GM21786 (cell line): ENCODE results near the gene HILPDA.
"Not testable (repeated sequence)": the region's sequence is repeated elsewhere in the genome, so short reads cannot be mapped to it uniquely, and the experiment has no call there.

Experiments
- ATAC-seq: cut with Tn5 transposase; IDR thresholded peaks from one replicate; pipeline ENCODE4 v1.9.1; 2021; ENCODE audit not compliant: unreplicated experiment

HILPDA gene

DNA sequence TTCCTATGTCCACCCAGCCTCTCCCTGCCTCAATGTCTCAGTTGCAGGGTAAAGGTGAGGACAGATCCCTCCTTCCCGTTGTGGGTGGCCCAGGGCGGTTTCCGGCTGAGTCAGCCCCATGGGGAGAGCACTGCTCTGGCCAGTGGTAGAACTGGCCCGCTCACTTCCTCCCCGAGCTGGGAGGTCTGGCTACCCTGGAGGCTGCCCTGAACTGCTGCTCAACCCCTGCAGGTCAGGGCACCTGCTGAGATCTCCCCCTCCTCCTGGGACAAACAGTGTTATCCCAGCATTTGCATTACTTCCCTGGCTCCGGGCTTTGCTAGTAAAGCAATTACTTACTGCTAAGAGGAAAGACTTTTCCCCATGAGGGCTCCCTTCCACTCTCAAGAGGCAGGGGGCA lies 24.5 kb upstream of the HILPDA start:
- ATAC-seq, result no peak

DNA sequence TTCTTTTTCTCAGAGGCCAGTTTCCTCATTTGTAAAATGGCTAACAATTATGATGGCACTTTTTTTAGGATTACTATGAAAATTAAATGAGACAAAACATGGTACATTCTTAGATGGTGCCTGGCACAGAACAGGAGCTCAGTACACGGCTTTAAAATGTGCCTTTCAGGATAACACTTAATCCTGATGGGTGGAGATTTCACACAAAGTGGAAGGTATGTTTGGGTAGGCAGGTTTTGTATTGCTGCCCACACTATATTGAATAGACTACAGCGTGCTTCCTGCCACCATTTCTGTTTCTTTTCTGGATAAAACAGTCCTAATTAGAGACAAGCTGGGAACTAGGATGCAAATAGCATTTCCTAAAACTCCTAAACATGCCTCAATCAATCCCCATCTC lies 23.9 kb upstream of the HILPDA start:
- no peak for ATAC-seq

DNA sequence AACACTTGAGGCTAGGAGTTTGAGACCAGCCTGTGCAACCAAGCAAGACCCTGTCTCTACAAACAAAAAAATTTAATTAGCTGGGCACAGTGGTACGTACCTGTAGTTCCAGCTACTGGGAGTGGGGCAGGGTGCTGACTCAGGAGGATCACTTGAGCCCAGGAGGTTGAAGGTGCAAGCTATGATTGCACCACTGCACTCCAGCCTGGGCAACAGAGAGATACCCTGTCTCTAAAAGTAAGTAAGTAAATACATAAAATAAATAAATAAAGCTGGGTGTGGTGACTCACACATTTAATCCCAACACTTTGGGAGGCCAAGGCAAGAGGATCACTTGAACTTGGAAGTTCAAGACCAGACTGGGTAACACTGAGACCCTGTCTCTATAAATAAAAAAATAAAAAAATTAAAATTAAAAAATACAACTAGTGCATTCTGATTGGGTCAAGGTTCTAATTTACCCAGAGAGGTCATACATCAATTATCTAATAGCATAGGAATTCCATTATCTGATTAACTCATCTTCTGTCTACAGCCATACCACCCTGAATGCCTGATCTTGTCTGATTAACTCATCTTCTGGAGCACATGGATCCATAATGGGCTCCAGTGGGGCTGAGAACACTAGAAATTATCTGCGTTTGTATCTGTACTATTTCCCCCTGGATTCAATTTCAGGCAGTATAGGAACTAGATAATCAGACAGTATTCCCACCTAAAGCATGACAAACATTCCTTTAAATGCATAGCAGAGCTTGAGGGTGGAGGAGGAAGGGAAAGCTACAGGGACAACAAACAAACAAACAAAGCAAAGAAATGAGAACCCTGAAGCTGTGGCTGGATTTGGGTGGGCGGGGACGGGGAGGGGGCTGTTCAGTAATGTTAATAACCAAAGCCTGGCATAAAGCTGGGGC lies 21.0 kb upstream of the HILPDA start:
- no peak for ATAC-seq

DNA sequence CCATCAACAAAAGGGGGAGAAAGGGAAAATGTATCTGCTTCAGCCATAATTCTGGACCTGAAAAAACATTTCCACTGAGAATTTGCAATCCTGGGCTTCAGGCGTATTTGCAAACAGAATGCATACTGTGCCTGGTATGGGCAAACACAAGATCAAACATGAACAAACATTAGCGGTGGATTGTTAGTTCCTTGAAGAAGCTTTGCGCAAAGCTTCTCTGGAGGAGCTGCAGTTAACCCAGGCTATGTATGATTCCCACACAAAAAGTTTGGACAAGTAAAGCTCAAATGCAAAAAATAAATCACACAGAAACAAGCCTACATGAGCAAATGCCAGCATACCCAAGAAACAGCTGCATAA lies 20.4 kb upstream of the HILPDA start:
- no peak for ATAC-seq

GRCh38 chr7:128437426-128438332 lies 18.0 kb upstream of the HILPDA start:
- no peak for ATAC-seq

DNA sequence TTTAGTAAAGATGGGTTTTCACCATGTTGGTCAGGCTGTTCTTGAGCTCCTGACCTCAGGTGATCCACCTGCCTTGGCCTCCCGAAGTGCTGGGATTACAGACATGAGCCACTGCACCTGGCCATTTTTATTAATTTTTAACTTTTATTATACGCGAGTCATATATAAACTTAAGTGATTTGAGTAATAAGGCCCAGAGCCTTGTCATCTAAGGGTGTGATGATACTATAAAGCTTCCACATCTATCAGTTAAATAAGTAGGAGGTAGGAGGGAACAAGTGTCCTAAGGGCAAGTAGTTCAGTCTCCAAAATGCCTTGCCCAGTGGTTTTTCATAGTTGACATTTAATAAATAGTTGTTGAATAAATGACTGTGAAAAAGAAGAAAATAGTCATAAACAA lies 13.3 kb upstream of the HILPDA start:
- no peak for ATAC-seq

DNA sequence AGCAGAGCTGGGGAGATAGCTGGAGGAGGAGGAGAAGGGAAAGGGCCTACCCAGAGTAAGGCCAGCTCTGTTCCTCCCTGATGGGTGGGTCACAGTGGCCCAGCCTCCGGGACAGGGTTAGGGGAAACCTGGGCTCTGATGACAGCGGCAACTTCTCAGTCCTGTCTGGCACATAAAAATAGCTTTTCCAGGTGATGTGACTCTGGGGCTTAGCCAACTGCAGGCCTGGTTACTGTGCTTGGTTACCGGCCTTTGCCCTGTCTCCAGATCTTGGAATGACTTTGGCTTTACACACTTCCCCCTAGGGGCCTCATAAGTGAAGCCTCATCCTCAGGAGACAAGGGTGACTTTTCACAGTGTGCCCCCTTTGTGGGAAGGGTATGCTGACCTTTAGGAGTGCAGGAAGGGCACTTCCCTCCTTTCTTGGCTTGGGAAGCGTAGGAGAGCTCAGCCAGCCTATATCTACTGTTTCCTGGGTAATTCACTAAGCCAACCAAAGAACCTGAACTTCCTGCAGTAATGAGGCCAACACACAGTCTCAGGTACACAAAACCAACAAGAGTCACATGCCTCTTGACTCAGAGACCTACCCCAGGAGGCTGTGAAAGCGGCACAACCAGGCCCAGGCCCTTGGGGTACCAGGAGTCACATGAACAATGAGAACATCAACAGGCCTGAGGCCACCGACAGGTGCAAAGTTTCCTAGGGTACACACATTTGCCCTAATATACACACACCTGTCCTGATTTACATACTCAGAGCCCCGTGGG lies 11.7 kb upstream of the HILPDA start:
- ATAC-seq, result no peak

DNA sequence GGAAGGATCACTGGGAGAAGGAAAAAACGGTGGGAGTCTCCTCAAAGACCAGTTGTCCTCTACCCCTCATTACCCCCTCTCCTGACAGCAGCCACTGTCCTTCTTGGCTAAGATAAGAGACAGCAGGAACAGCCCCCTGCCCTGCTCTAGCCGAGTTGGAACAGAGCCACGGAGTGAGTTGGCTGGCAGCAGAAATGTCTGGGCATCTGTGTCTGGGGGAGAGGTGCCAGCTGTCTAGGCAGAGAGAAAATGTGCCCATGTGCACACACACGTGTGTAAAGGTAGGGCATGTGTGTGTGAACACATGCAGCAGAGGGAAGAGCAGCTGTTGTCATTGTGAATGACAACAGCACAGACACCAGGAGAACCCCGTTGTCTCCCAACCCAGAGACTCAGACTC lies 9.4 kb upstream of the HILPDA start:
- no peak for ATAC-seq

- no peak for ATAC-seq
Observed at GRCh38 chr7:128447941-128448564, 7.6 kb upstream of the HILPDA start.

- no peak for ATAC-seq
Observed at GRCh38 chr7:128448751-128449302, 6.9 kb upstream of the HILPDA start.

DNA sequence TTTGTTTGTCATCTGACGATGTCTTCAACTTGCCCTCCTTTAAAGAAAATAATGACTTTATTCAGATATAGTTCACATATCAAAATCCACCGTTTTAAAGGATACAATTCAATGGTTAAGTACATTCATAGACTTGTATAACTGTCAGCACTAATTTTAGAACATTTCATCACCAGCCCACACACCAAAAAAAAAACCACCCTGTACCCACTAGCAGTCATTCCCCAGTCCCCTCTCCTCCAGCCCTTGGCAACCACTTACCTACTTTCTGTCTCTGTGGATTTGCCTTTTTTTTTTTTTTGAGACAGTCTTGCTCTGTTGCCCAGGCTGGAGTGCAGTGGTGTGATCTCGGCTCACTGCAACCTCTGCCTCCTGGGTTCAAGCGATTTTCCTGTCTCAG lies 5.3 kb upstream of the HILPDA start:
- no peak for ATAC-seq

DNA sequence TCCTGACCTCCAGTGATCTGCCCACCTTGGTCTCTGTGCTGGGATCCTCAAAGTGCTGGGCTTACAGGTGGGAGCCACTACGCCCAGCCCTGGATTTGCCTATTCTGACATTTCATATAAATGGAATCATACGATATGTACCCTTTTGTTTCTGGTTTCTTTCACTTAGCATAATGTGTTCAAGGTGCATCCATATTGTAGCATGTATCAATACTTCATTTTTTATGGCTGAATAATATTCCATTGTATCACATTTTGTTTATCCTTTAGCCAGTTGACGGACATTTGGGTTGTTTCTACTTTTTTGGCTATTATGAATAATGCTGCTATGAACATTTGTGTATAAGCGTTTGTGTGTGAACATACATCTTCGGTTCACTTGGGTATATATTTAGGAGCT lies 4.8 kb upstream of the HILPDA start:
- no peak for ATAC-seq

GRCh38 chr7:128452552-128452951 lies 3.1 kb upstream of the HILPDA start:
- ATAC-seq, result no peak

DNA sequence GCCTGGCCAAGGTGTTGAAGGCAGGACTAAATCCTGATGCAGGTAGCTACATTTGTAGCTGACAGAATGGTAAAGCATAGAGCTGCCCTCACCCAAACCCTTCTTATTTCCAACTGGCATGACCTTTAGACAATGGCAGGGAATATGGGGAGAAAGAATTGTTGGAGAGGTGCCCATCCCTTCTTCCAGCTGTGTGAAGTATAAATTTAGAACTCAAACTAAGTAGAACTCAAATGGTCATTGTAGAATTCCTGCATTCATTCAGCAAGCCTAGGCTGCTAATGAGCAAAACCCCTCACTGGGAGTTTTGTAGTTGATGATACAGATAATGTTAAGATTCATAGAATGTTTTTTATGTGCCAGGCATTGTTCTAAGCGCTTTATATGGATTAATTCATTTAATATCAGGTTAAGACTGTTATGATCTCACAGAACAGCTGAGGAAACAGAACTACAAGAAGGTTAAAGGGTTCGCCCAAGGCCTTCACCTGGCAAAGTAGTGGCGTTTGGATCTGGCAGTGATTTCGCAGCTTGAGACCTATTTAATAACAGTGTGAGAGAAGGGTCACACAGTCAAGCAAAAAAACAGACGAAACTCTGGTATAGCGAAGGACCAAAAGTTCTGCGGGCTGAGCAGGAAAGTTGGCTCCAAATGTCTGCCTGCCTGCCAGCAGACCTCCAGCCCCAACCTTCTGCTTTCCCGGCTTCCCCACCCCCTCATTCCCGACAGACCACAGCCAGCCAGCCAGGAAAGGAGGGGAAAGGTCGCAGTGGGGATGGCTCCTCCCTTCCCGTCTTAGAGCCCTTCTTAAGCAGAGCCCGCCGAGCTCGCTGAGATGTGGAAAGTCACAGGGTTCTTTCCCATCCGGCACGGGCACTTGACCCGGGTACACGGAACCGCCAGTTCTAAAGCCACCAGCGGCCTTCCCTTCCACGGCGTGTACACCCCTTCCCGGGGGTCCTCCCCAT lies 1.6 kb upstream of the HILPDA start:
- ATAC-seq, result no peak

- no peak for ATAC-seq
Observed at GRCh38 chr7:128454808-128455542, 703 bp upstream of the HILPDA start.

GRCh38 chr7:128456255-128456725 lies 612 bp downstream of the HILPDA start:
- peak; percentile 3 for ATAC-seq

DNA sequence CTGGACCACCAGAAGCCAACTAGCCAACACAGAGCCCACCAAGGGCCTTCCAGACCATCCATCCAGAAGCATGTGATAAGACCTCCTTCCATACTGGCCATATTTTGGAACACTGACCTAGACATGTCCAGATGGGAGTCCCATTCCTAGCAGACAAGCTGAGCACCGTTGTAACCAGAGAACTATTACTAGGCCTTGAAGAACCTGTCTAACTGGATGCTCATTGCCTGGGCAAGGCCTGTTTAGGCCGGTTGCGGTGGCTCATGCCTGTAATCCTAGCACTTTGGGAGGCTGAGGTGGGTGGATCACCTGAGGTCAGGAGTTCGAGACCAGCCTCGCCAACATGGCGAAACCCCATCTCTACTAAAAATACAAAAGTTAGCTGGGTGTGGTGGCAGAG lies 1.7 kb downstream of the HILPDA start:
- ATAC-seq, result not testable (repeated sequence)

- peak; percentile 34 for ATAC-seq
Observed at GRCh38 chr7:128458956-128459355, 3.3 kb downstream of the HILPDA start.
